Osteoblast (primary cell): Measurements from ENCODE around the gene FRZB. TPM values are rescaled to one million over a fixed set of nuclear protein-coding genes. Genes with fewer than 3 reads are reported as not detected.
A peak's percentile ranks its signal among the peaks of the same experiment; 100 is the strongest.

ENCODE experiments used
- DNase-seq: peaks from one replicate; pipeline ENCODE4 v3.0.0; 2011; ENCODE audit warnings: low spot score, mixed read lengths; ENCODE audit not compliant: insufficient read length; ENCODE audit errors: missing footprints
- H2AFZ ChIP-seq: 2 replicates; pipeline ENCODE4 v1.6.0; 2011; ENCODE audit warnings: mild to moderate bottlenecking, low read length
- H3K27ac ChIP-seq: 2 replicates; pipeline ENCODE4 v1.5.1; 2011; ENCODE audit warnings: mild to moderate bottlenecking, low read depth, low read length, moderate library complexity
- H3K27me3 ChIP-seq: 2 replicates; pipeline ENCODE4 v1.6.0; 2012; ENCODE audit warnings: mild to moderate bottlenecking, control low read depth, inconsistent platforms, low read length, moderate library complexity; ENCODE audit not compliant: insufficient read depth
- H3K36me3 ChIP-seq: 2 replicates; pipeline ENCODE4 v1.5.1; 2011; ENCODE audit warnings: mild to moderate bottlenecking, low read length, control low read depth, moderate library complexity; ENCODE audit not compliant: insufficient read depth
- H3K4me1 ChIP-seq: 2 replicates; pipeline ENCODE4 v1.5.1; 2011; ENCODE audit warnings: mild to moderate bottlenecking, low read length, control low read depth, moderate library complexity; ENCODE audit not compliant: insufficient read depth
- H3K4me2 ChIP-seq: 2 replicates; pipeline ENCODE4 v1.6.0; 2011; ENCODE audit warnings: mild to moderate bottlenecking, low read length; ENCODE audit not compliant: insufficient read depth
- H3K4me3 ChIP-seq: fragments of 200-600 bp; sonication (generic); 3 replicates; pipeline ENCODE4 v1.5.1; 2012; ENCODE audit warnings: mild to moderate bottlenecking, low read length, inconsistent platforms; ENCODE audit not compliant: insufficient read depth
- H3K79me2 ChIP-seq: 2 replicates; pipeline ENCODE4 v1.6.0; 2012; ENCODE audit warnings: mild to moderate bottlenecking, low read length, control low read depth, inconsistent platforms; ENCODE audit not compliant: insufficient read depth
- H3K9me3 ChIP-seq: 2 replicates; pipeline ENCODE4 v1.5.1; 2011; ENCODE audit warnings: low read depth, low read length, control low read depth
- H4K20me1 ChIP-seq: 2 replicates; pipeline ENCODE4 v1.6.0; 2012; ENCODE audit warnings: mild to moderate bottlenecking, low read length, control low read depth; ENCODE audit not compliant: insufficient read depth
- CTCF ChIP-seq: IDR thresholded peaks from 2 replicates; pipeline ENCODE4 v1.5.1; 2011; ENCODE audit warnings: mild to moderate bottlenecking, low read depth, low read length, moderate library complexity; ENCODE audit errors: extremely low read depth
- total RNA-seq: library from RNA; depleted of rRNA; stranded (reverse); fragments of >200 nt; gene quantifications from 2 replicates; pipeline ENCODE4 v1.2.3, GENCODE V29; 2012

FRZB gene
- total RNA-seq, 1 donor, result 0.36 TPM

DNA sequence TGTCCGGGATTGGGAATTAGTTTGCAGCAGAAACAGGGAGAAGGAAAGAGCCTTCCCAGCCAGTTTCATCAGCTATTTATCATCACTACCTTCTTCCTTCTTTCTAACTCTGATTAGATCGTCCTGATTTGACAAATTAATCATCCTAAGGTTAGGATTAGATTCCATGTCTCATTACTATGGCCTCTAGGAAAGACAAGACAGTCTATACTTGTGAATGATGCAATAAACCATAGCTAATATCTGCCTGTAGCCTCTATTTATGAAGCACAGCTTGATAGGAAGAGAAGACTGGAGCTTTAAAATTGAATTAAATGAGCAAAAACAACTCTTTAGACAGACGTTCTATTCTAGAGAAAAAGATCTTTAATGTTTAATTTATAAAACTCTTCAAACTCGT, 25.2 kb upstream of the FRZB start:
- DNase-seq, result no peak
- no peak overlapping the region for H3K4me2 ChIP-seq
- H3K79me2 ChIP-seq, result no peaks in the 10 kb centered on the region
- H3K27ac ChIP-seq, result no peak overlapping the region
- no peaks in the 10 kb centered on the region for H3K36me3 ChIP-seq
- no peak overlapping the region for H3K4me3 ChIP-seq
- H3K4me1 ChIP-seq, result peaks cover 11% of the 10 kb centered on the region
- no peaks in the 10 kb centered on the region for H3K9me3 ChIP-seq
- H3K27me3 ChIP-seq, result no peaks in the 10 kb centered on the region
- peak overlapping the region; percentile 34 for H2AFZ ChIP-seq
- no peaks in the 10 kb centered on the region for H4K20me1 ChIP-seq
- TF ChIP-seq CTCF, result no peak

DNA sequence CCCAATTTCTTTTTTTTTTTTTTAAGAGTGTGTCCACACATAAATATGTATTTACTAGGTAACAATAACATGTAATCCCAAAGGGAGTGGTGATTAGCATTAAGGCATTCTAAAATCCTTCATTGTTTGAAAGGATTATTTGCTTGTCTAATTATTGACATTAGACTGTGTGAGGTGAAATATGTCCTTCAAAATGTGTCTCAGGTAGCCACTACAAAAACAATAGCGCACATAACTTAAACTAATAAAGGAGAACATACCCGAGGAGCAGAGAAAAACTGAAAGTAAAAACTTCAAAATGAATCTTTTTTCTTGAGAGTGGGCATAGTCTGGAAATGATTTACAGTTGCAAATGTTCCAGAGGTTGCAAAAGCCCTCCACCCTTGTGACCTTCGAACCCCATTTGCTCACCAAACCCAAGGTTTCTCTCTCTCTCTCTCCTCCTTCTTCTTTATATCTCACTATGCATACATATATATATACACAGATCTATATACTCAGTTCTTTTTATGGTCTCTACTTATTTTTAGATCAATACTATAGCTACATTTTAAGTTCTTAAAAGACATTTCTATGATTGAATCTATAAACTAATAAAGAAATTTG, 24.4 kb upstream of the FRZB start:
- no peak overlapping the region for H2AFZ ChIP-seq
- H3K36me3 ChIP-seq, result no peaks in the 10 kb centered on the region

DNA sequence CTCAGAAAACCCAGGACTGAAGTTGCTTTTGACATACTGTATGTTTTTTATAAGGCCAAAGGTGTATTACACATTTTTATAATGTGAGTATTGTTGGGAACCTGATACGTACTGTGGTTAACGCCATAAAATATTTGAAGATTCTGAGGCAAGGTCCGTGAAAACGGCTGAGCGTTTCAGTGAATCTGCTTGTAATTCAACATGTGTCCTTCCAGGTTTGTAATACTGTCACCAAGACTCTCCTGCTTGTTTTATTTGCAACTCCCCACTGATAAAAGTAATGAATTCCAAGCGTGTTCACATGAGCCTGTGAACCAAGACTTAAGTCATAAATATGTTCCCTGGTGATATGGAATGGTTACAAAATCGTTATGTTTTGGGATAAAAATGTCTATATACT, 23.9 kb upstream of the FRZB start:
- no peak for DNase-seq
- peaks cover 11% of the 10 kb centered on the region for H3K4me1 ChIP-seq
- no peak overlapping the region for H3K4me3 ChIP-seq
- H2AFZ ChIP-seq, result no peak overlapping the region
- no peaks in the 10 kb centered on the region for H4K20me1 ChIP-seq
- no peak for TF ChIP-seq CTCF
- no peak overlapping the region for H3K27ac ChIP-seq
- H3K27me3 ChIP-seq, result no peaks in the 10 kb centered on the region
- H3K9me3 ChIP-seq, result no peaks in the 10 kb centered on the region
- H3K79me2 ChIP-seq, result no peaks in the 10 kb centered on the region
- no peak overlapping the region for H3K4me2 ChIP-seq
- H3K36me3 ChIP-seq, result no peaks in the 10 kb centered on the region

More for the DNA sequence above, 24.4 kb upstream of the FRZB start:
- Histone ChIP-seq H3K4me2 (peak overlapping the region; percentile 46), H3K4me3 (no peak overlapping the region), H4K20me1 (no peaks in the 10 kb centered on the region), H3K79me2 (no peaks in the 10 kb centered on the region), H3K27me3 (no peaks in the 10 kb centered on the region), H3K27ac (no peak overlapping the region), H3K4me1 (peaks cover 11% of the 10 kb centered on the region), H3K9me3 (no peaks in the 10 kb centered on the region)
- DNase-seq, result no peak
- no peak for TF ChIP-seq CTCF

GRCh38 chr2:182887753-182888415, 21.4 kb upstream of the FRZB start:
- Histone ChIP-seq H3K9me3 (no peaks in the 10 kb centered on the region), H3K27me3 (no peaks in the 10 kb centered on the region), H3K4me1 (no peaks in the 10 kb centered on the region), H3K36me3 (no peaks in the 10 kb centered on the region), H2AFZ (no peak overlapping the region), H3K4me2 (no peak overlapping the region), H4K20me1 (no peaks in the 10 kb centered on the region), H3K27ac (no peak overlapping the region), H3K4me3 (no peak overlapping the region), H3K79me2 (no peaks in the 10 kb centered on the region)
- DNase-seq, result no peak
- TF ChIP-seq CTCF, result no peak
